HEK293 (cell line): Measurements from ENCODE around the gene DCLK1.

Experiments
- CTCF ChIP-seq: fragments of 450-650 bp; formaldehyde crosslinking; IDR thresholded peaks from 2 replicates; pipeline ENCODE4 v1.5.1; 2016; ENCODE audit warnings: missing biosample characterization, missing genetic modification characterization
- GLI2 ChIP-seq: fragments of 450-650 bp; formaldehyde crosslinking; IDR thresholded peaks from 2 replicates; pipeline ENCODE4; 2017; ENCODE audit warnings: missing biosample characterization, missing genetic modification characterization, low read depth, borderline replicate concordance
- PRDM1 ChIP-seq: fragments of 450-650 bp; formaldehyde crosslinking; IDR thresholded peaks from 2 replicates; pipeline ENCODE4; 2016; ENCODE audit warnings: missing biosample characterization, missing genetic modification characterization
- REST ChIP-seq: fragments of 450-650 bp; formaldehyde crosslinking; IDR thresholded peaks from 2 replicates; pipeline ENCODE4 v1.5.1; 2016; ENCODE audit warnings: missing biosample characterization, missing genetic modification characterization
- TCF7L2 ChIP-seq: IDR thresholded peaks from 2 replicates; pipeline ENCODE4 v1.6.1; 2011; ENCODE audit warnings: low read depth, mild to moderate bottlenecking, inconsistent platforms, low read length, moderate library complexity, borderline replicate concordance
- ZNF274 ChIP-seq, 2 experiments: fragments of 200-500 bp in 1 of 2; fragments of 450-650 bp in 1 of 2; sonication (Bioruptor generic) in 1 of 2; formaldehyde crosslinking in 1 of 2; IDR thresholded peaks; 2 replicates each; pipeline versions ENCODE4 v1.5.1 to v1.6.1; 2014 to 2016; ENCODE audit warnings: borderline replicate concordance in 1 of 2, inconsistent platforms in 1 of 2, low read length in 1 of 2, missing biosample characterization in 1 of 2, missing genetic modification characterization in 1 of 2
- ZNF292 ChIP-seq: fragments of 450-650 bp; formaldehyde crosslinking; IDR thresholded peaks from 2 replicates; pipeline ENCODE4 v1.5.1; 2016; ENCODE audit warnings: low read depth, missing biosample characterization, missing genetic modification characterization, borderline replicate concordance
- ZNF37A ChIP-seq: fragments of 450-650 bp; IDR thresholded peaks from 2 replicates; pipeline ENCODE4 v1.5.1; 2018; ENCODE audit warnings: missing biosample characterization, missing genetic modification characterization
- ZNF488 ChIP-seq: fragments of 450-650 bp; formaldehyde crosslinking; IDR thresholded peaks from 2 replicates; pipeline ENCODE4 v1.5.1; 2016; ENCODE audit warnings: missing biosample characterization, missing genetic modification characterization
- ZNF768 ChIP-seq: fragments of 450-650 bp; formaldehyde crosslinking; IDR thresholded peaks from 2 replicates; pipeline ENCODE4 v1.5.1; 2018; ENCODE audit warnings: missing biosample characterization, mild to moderate bottlenecking, missing genetic modification characterization
- ZNF830 ChIP-seq: fragments of 450-650 bp; IDR thresholded peaks from 2 replicates; pipeline ENCODE4 v1.5.0; 2018; ENCODE audit warnings: missing biosample characterization, missing genetic modification characterization, low read depth, mild to moderate bottlenecking, moderate library complexity

- no peak for TF ChIP-seq CTCF (tag by site-specific recombination)
- no peak for TF ChIP-seq TCF7L2
- TF ChIP-seq ZNF830 (tag by site-specific recombination), result no peak
- no peak for TF ChIP-seq ZNF274 (IDR thresholded peaks at IDR 0.05; ENCODE audit: low read length)
- no peak for TF ChIP-seq ZNF274 (tag by site-specific recombination; IDR thresholded peaks at IDR 0.05; ENCODE audit: borderline replicate concordance)
- no peak for TF ChIP-seq ZNF292 (tag by site-specific recombination)
- no peak for TF ChIP-seq ZNF768 (tag by site-specific recombination)
- no peak for TF ChIP-seq GLI2 (tag by site-specific recombination)
- no peak for TF ChIP-seq REST (tag by site-specific recombination)
- TF ChIP-seq ZNF488, result no peak
- TF ChIP-seq ZNF37A (tag by site-specific recombination), result no peak
- no peak for TF ChIP-seq PRDM1
Observed at GRCh38 chr13:36101157-36101556, 30.0 kb downstream of the DCLK1 start.
